Measurements from ENCODE around the gene SP8.

The SP8 gene

DNA sequence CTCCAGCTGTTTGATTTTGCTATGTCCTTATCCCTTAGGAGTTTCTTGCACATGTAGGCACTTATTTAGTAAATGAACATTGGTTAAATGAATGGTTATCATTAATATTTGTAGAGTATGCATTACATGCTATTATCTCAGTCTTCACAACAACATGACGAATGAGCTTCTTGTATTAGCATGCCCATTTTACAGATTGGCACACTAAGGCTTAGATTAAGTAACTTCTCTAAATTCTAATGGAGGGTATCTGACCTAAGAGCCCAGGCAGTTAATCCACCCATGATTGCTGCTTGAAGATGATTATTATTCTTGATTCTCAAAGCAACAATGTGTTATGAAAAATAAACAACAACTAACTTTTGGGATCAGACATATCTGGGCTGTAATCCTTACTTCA, 32.7 kb downstream of the SP8 start:
- no peak for DNase-seq (ENCODE audit: low spot score)

DNA sequence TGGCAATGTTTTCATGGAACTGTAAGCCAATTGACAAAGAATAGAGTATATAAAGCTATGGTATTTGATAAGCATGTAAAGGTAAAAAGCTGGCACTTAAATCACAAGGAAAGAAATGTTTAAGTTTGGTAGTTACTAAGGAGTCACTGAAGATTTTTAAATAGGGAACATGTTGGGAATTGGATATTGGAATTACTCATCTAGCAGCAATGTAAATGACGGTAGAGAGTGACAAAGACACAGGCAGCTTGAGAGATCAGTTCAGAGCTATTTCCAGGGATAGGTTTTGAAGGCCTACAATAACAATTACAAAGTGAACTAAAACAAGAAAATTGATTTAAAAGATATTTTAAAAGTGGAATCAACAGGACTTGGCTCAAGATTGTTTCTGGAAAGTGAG, 36.8 kb downstream of the SP8 start:
- DNase-seq (ENCODE audit: low spot score) = no peak

DNA sequence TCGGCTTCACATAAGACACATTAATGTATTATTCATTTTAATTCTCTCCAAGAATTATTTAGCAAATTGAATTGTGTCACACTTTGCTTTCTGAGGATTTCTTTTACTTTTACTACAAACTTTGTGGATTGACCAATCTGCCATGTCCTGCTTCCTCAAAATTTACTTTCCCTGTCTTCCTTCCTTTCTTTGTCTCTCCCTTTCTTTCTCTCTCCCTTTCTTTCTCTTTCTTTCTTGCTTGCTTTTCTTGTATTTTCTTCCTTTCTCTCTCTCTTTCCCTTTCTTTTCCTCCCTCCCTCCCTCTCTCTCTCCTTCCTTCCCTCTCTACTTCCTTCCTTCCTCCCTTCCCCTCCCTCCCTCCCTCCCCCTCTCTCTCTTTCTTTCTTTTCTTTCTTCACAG, 37.8 kb downstream of the SP8 start:
- no peak for DNase-seq (ENCODE audit: low spot score)

DNA sequence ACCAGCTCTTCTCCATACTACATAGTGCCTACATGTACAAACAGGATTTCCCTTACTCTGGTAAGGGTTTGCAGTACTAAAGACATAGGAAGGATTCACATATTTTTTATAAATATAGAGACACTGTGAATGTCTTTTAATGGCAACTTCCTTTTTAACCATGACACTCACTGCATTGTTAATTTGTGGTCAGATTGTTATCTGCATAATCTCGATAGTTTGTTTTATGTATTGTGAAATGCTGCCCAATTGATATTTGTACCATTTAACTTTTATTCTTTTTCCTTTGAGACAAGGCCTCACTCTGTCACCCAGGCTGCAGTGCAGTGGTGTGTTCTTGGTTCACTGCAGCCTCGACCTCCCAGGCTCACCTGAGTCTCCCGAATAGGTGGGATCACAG, 39.7 kb downstream of the SP8 start:
- DNase-seq (ENCODE audit: low spot score) = no peak

DNA sequence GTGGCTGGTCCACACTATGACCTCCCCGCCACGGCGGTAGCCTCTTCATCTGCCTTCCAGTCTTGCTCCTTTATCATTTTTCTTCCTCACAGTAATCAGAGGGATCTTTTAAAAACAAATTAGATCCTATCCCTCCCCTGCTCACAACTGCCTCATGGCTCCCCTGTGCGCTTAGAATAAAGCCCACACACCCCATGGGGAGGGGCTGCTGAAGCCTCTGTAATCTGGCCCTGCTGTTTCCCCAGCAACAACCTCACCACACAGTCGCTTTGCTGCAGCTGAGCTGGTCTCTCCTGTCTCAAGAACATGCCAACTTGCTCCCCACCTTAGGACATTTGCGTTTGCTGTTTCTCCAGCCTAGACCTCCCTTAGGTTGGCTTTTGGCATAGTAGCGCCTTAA, 41.0 kb downstream of the SP8 start:
- peak; percentile 56 for DNase-seq (ENCODE audit: low spot score)

DNA sequence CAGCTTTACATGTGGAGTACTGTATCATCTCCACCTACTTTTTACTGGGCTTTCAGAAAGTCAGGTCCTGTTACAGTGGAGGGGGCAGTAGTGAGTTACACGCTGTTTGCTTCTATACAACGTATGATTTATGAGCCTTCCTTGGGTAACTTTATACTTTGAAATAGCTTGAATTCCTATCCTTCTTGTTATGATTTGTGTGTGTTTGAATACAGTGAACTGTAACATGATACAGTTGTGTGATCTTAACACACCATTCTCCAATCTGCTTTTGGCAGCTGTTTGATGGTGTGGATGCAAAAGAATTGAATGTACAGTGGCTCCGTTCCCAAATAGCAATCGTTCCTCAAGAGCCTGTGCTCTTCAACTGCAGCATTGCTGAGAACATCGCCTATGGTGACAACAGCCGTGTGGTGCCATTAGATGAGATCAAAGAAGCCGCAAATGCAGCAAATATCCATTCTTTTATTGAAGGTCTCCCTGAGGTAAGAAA, 41.7 kb downstream of the SP8 start:
- DNase-seq (ENCODE audit: low spot score) = no peak

DNA sequence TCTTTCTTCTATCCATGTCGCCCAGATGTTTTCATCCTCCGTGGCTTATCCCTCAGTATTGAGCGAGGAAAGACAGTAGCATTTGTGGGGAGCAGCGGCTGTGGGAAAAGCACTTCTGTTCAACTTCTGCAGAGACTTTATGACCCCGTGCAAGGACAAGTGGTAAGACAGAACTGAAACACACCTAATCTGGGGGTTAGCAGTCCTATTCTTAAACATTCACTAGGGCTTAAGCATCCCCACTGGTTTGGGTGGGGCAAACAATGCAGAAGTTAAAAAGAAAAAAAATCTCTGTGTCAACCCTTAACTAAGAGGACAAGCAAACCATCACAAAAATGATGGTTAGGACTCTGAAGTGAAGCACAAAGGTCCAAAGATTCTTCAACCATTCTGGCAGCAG, 43.8 kb downstream of the SP8 start:
- no peak for DNase-seq (ENCODE audit: low spot score)

DNA sequence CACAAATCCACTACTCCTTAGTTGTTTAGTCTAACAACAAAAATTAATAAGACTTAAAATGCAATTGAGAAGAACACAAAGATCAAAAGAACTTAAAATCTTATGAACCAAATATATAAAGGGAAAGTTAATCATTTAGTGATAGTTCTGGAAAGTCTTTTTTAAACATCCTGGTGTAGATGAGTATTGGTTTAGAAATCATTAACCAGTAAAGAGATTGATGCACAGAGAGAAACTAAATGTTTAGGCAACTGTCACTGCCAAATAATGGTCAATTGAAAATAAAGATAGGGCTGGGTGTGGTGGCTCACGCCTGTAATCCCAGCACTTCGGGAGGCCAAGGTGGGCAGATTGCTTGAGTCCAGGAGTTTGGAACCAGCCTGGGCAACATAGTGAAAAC, 44.9 kb downstream of the SP8 start:
- no peak for DNase-seq (ENCODE audit: low spot score)

DNA sequence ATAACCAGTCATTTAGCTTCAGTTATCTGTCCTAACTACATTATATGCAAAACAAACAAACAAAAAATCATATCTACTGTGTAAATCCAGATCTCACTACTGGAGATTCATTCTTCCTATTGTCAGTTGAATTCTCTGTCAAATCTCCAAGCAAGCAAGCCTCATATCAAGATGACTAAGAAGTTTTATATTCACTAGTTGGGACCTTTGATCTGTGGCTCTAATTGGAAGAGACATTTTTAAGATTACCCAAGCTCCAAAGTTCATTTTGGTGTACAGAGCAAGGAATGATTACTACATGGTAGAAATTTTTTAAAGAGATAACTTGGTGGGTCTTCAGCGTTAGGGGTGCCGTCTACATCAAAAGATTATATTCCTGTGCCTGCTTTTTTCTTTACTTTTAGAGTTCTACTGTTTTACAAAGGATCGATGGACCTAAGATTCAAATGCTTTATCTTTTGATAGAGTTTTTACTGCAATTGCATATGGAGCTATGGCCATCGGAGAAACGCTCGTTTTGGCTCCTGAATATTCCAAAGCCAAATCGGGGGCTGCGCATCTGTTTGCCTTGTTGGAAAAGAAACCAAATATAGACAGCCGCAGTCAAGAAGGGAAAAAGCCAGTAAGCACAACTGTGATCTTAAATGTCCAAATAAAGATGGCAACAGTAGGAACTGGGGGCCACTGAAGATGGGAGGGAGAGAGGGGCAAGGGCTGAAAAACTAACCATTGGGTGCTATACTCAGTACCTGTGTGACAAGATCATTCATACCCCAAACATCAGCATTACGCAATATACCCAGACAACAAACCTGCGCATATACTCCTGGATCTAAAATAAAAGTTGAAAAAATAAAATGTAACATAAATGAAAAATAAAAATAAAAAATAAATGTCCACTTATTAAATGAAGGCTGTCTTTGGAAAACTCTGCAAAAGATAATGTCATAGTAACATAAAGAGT, 47.9 kb downstream of the SP8 start:
- no peak for DNase-seq (ENCODE audit: low spot score)

DNA sequence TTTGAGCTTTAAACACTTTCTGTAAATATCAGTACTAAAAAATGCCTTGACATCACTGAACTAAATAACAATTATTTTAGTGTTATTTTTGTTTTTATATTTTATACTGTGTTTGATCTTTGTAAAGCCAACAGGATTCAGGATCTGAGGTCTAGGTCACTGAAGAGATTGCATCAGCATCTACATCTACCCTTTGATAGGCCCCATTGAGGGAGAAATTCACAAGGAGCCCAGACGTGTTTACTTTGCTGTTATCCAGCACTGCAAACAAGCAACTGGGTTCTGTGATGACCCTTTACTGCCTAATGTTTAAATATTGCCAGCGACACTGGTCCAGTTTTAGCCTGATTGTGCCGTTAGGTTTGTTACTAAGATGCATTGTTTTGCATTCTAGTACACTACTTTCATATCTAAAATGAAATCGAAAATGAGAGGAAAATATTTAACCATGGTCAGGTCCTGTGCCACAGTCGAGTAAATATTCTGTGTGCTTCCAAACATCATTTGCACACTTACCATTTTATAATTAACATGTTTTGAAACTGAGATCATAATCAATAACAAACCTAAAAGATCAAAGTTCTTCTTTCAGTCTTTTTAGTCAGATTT, 48.7 kb downstream of the SP8 start:
- DNase-seq (ENCODE audit: low spot score) = no peak

DNA sequence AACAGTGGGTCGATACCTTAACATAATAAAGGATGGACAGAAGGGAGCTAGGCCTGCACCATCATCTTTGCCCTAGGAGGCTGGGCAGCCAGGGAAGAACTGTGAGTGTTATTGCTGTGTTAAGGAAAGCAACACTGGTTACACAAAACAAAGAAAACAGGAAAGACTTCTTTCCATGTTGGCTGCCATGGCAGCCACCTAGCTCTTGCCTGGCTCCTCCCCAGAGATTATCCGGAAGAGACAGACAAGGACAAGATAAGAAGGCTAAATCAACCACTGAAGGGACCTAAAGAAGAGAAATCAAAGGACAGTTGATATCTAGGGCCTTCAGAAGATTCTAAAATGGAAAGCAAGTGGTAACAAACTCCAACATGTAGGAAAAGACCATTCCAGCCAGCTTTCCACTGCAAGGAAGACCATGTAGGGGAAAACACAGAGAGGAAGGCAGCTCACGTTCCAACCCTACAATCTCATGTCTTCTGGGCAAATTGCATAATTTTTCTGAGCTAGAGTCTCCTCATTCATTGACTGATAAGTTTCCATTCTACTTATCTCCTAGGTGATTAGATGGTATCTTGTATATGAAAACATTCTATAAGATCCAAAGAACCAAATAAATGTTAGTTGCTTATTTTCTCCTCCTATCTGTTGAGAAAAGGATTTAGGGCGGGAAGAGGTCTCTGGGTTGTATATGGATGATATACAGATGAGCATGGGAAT, 51.2 kb downstream of the SP8 start:
- DNase-seq (ENCODE audit: low spot score) = no peak
